ENCODE measurements around the gene PSD4. TPM values are rescaled to one million over a fixed set of nuclear protein-coding genes. Genes with fewer than 3 reads are reported as not detected.

PSD4 gene
- total RNA-seq, 1 donor from 2014 or later, result 2.6 TPM

DNA sequence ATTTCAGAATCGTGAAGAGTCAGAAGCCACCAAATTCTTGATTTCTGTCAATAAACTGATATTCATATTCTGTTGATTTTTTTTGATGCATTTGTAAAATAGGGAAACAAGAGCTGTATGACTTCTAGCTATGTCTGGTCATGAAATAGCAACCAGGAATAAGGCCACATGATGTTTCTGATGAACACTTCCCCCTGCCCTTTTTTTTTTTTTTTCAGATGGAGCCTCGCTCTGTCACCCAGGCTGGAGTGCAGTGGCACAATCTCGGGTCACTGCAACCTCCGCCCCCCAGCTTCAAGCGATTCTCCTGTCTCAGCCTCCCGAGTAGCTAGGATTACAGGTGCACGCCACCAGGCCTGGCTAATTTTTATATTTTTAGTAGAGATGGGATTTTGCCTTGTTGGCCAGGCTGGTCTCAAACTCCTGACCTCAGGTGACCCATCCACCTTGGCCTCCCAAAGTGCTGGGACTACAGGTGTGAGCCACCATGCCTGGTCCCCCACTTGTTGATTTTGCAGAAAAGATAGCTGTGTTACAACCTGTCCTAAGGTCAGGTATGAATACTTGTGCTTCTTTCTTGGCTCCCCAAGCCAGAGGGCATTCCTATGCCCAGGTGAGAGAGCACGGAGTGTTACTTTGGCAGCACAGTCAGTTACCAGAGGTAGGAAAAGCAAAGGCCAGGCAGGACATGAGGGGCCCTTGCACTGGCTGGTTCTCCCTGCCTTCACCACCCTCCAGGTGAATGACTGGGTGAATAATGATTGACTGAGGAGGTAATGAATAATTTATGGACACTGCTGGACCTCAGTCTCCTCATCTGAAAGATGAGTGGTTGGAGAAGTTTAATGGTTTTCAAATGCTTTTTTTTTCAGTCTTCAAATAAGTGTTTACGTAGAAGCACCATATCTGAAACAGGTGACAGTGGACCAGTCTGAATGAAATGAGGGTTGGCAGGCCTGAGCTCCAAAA is 65.4 kb downstream of the PSD4 start:
- intact Hi-C loops (cut with DNase I), result no loop called here
- ATAC-seq (ENCODE audit: poor library complexity) (no peak), DNase-seq (no peak)

DNA sequence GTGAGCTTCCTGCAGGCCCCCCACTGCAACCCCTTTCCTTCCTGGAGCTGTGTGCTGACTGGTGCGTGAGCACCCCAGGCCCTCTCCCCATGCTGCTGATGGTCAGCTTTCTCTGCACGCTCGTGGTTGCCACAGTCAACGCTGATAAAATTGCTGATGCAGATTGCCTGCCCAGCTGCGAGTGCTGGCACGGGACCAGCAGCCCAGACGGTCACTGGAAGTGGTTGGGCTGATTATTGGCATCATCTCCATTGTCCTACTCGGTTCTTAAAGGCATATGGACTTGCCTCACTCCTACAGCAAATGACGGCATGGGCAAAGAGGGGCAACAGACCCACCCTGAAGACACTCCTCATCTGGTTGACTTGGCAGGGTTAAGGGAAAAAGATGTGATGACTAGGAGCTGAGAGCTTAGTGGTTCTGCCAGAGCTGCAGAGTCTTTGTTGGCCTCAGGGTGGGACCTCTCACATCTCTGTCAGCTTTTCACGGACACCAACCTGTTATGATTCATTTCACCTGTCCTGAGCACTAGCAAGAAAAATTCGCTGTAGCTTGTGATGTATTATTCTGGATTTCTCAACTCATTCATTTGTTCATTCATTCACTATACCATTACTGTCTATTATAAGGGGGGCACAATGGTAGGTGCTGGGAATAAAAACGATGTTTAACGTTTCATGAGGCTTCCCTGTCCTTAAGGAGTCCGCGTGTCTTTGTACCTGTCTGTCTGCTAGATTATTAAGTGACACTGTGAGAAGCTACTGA is 66.6 kb downstream of the PSD4 start:
- peak; percentile 95 for DNase-seq
- intact Hi-C loops (cut with DNase I), result loop anchor here (5.0 kb wide), 1 partner anchor 38 kb away; no protein-coding TSS in a partner anchor
- ATAC-seq (ENCODE audit: poor library complexity), result peak; percentile 87

- ATAC-seq (ENCODE audit: poor library complexity) (peak; percentile 59), DNase-seq (no peak)
- intact Hi-C loops (cut with DNase I), result loop anchor here (5.0 kb wide), 1 partner anchor 39 kb away; no protein-coding TSS in a partner anchor
Observed at GRCh38 chr2:113240915-113241911, 67.4 kb downstream of the PSD4 start.

GRCh38 chr2:113242327-113242726 is 68.6 kb downstream of the PSD4 start:
- ATAC-seq (ENCODE audit: poor library complexity) (no peak), DNase-seq (no peak)
- intact Hi-C loops (cut with DNase I), result loop anchor here (5.0 kb wide), 1 partner anchor 40 kb away; no protein-coding TSS in a partner anchor

- no peak for DNase-seq
Observed at GRCh38 chr2:113245276-113245711, 71.5 kb downstream of the PSD4 start.

GRCh38 chr2:113246606-113247005 is 72.8 kb downstream of the PSD4 start:
- intact Hi-C loops (cut with DNase I), result loop anchor here (5.0 kb wide), 1 partner anchor 126 kb away; no protein-coding TSS in a partner anchor
- ATAC-seq (ENCODE audit: poor library complexity), result no peak
- no peak for DNase-seq

More at GRCh38 chr2:113245276-113245711, 71.5 kb downstream of the PSD4 start:
- ATAC-seq (ENCODE audit: poor library complexity), result no peak
- intact Hi-C loops (cut with DNase I), result loop anchor here (5.0 kb wide), 1 partner anchor 127 kb away; no protein-coding TSS in a partner anchor

DNA sequence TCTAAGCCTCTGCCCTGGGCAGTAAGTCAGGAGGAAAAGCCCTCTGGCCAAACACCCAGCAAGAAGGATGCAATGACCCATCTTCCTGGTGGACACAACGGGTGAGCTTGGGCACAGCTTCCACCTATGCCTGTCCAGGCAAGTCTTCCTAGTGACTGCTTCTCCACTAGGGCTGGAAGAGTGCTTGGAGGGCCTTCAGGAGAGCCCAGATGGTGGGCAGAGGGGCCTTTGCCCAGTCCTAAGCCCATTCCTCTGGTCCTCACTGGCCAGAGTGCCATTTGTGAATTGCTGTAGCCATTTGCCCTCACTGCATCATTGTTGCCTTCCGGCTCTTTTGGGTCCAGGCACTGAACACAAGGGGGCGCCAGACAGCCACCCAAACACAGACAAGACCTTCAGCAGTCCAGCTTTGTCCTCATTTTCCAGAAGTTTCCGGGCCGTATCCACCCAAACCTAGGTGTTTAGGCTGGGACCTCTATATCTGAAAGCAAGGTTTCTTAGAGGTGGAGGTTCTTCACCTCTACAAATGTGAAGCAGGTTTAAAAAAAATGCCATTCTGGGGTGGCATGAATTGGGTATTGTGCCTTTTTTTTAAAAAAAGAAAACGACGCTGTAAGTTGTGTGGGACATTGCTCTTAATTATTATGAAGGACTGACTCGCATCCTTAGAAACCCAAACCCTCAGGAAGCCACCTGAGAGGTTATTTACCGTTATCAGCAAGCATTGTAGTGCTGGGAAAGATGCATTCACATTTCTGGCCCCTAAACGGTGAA is 75.4 kb downstream of the PSD4 start:
- ATAC-seq (ENCODE audit: poor library complexity), result peak; percentile 89
- DNase-seq, result peak; percentile 86
- intact Hi-C loops (cut with DNase I), result loop anchor here (5.0 kb wide), 1 partner anchor 123 kb away; no protein-coding TSS in a partner anchor

GRCh38 chr2:113251118-113251517 is 77.3 kb downstream of the PSD4 start:
- DNase-seq (no peak), ATAC-seq (ENCODE audit: poor library complexity) (no peak)
- intact Hi-C loops (cut with DNase I), result no loop called here

GRCh38 chr2:113252047-113252590 is 78.3 kb downstream of the PSD4 start:
- no peak for DNase-seq
- ATAC-seq (ENCODE audit: poor library complexity), result peak; percentile 32
- intact Hi-C loops (cut with DNase I), result no loop called here

DNA sequence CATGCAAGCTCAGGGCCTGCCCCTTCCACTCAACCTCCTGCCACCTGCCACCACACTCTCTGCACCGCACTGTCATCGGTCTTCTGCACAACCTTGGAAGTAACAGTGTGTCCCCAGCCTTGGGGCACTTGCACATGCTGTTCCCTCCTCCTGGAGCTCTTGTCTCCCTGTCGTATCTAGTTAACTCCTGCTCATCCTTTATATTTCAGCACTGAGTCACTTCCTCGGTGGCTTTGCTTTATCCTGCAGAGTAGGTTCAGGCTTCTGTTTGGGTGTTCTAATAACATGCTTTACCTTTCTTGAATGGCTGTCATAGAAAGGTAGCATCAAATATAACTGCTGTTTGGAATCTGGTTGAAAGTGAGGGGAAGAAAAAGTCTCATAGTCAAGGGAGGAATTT is 79.7 kb downstream of the PSD4 start:
- DNase-seq (no peak), ATAC-seq (ENCODE audit: poor library complexity) (no peak)
- intact Hi-C loops (cut with DNase I), result no loop called here

GRCh38 chr2:113255140-113256070 is 81.6 kb downstream of the PSD4 start:
- ATAC-seq (ENCODE audit: poor library complexity) (no peak), DNase-seq (no peak)
- intact Hi-C loops (cut with DNase I), result no loop called here

DNA sequence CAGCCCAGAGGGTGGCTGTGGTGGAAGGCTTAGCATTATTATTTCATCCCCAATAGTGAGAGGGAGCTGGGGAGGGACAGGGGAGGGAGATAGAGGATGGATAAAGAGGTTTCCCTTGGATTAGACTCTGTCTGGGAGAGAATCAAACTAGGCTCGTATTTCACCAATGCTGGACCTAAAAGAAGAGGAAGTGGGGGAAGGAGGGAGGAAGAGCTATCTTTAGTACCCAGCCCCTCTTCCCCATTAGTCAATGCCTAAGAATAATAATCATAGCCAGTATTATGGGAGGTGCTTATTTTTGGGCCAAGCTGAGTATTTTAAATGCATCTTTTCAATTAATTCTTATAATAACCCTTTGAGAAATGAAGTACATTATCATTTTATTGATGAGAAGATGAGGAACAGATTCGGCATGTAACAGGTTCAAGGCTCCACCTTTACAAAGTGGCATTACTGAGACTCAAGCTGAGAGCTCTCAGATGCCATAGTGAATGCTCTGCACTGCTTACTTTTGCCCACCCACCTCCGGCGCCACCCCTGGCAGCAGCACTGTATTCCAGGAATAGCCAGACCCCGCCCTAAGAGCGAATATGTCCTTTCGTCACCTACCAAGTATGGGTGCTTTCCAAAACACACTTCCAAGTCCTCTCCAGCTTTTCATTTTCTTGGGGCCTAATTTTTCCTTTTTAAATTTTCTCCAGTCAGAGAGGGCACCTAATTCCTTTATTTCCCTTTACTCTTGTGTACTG is 83.9 kb downstream of the PSD4 start:
- ATAC-seq (ENCODE audit: poor library complexity) (peak; percentile 72), DNase-seq (no peak)
- intact Hi-C loops (cut with DNase I), result no loop called here

DNA sequence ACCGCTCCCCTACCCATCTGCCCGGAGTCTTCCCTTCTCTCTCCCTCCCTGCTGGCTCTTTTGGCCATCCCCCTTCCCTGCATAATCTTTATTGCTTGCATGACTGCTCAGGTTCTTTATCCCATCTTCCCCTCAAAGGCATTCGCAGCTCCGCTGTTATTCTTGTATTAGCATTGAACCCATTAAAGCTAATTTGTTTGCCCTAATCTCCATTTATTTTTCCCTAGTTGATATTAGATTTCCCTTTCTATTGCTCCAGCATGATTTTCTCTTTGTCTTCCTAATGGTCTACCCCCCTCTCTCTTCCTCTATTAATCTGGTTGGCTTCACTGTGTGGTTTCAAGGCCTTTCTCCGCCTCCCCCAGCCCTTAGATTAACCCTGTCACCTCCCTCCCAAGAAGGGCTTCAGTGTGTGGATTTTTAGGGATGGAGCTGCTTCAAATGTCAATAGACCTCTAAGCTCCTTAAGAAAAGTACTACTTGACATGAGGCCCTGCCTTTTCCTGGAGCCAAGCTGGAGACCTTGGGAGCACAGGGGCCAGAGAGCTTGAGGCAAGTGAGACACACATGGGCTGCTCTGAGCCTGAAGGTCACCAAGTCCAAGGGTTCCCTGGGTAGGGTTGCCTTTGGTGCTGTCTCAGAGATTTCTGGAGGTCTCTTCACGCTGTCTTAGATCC is 84.8 kb downstream of the PSD4 start:
- intact Hi-C loops (cut with DNase I), result no loop called here
- no peak for DNase-seq
- no peak for ATAC-seq (ENCODE audit: poor library complexity)

Measured in Right ventricle myocardium superior (tissue), 1 donor.